ENCODE measurements around the gene PPP4R1. TPM values are rescaled to one million over a fixed set of nuclear protein-coding genes. Genes with fewer than 3 reads are reported as not detected.

The PPP4R1 gene
- polyA plus RNA-seq, 1 of the 3 experiments (the other 2 are of a cell fraction) = 53.4 TPM

GRCh38 chr18:9577361-9577760 is 37.0 kb downstream of the PPP4R1 start:
- peaks cover 20% of the 10 kb centered on the region for H3F3A ChIP-seq (replicated peaks; ENCODE audit: insufficient read depth)
- H4K20me1 ChIP-seq (ENCODE audit: insufficient read depth) = no peaks in the 10 kb centered on the region
- DNase-seq = no peak
- CTCF ChIA-PET = no interaction called here
- H3K9me3 ChIP-seq = no peaks in the 10 kb centered on the region
- no peak overlapping the region for H2AFZ ChIP-seq (ENCODE audit: low read depth)
- 88% methylated on average over 9 of the region's 9 CpGs for WGBS (ENCODE audit: low lambda C conversion rate)
- H3K4me2 ChIP-seq = no peak overlapping the region
- TF ChIP-seq MEF2A (IDR thresholded peaks at IDR 0.05; ENCODE audit: borderline replicate concordance, low read depth) (no peak), RCOR1 (IDR thresholded peaks at IDR 0.05; ENCODE audit: low read length) (no peak), NFIC (IDR thresholded peaks at IDR 0.05; ENCODE audit: borderline replicate concordance) (no peak), TEAD4 (IDR thresholded peaks at IDR 0.05; ENCODE audit: borderline replicate concordance, insufficient read depth) (no peak), FOXM1 (IDR thresholded peaks at IDR 0.05; ENCODE audit: low read depth) (no peak), CTCF (IDR thresholded peaks at IDR 0.05) (no peak), POLR2AphosphoS5 (IDR thresholded peaks at IDR 0.05; ENCODE audit: low read depth, low read length) (no peak), SMC3 (IDR thresholded peaks at IDR 0.05; ENCODE audit: low read depth, low read length) (no peak), USF2 (IDR thresholded peaks at IDR 0.05; ENCODE audit: borderline replicate concordance, low read depth, low read length) (no peak)
- TF ChIP-seq, protein P1, sequence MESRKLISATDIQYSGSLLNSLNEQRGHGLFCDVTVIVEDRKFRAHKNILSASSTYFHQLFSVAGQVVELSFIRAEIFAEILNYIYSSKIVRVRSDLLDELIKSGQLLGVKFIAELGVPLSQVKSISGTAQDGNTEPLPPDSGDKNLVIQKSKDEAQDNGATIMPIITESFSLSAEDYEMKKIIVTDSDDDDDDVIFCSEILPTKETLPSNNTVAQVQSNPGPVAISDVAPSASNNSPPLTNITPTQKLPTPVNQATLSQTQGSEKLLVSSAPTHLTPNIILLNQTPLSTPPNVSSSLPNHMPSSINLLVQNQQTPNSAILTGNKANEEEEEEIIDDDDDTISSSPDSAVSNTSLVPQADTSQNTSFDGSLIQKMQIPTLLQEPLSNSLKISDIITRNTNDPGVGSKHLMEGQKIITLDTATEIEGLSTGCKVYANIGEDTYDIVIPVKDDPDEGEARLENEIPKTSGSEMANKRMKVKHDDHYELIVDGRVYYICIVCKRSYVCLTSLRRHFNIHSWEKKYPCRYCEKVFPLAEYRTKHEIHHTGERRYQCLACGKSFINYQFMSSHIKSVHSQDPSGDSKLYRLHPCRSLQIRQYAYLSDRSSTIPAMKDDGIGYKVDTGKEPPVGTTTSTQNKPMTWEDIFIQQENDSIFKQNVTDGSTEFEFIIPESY (IDR thresholded peaks at IDR 0.05; ENCODE audit: borderline replicate concordance, low read depth) = no peak
- no peak overlapping the region for H3K27ac ChIP-seq (ENCODE audit: low read depth in 2 of 2, low read length in 1 of 2)
- no peak overlapping the region for H3K9ac ChIP-seq
- POLR2A ChIA-PET = no interaction called here
- H3K79me2 ChIP-seq (ENCODE audit: insufficient read depth) = peaks cover 51% of the 10 kb centered on the region
- H3K4me3 ChIP-seq (ENCODE audit: low read depth in 2 of 2, low read length in 1 of 2) = no peak overlapping the region
- H3K27me3 ChIP-seq (ENCODE audit: insufficient read depth) = no peaks in the 10 kb centered on the region
- H3K36me3 ChIP-seq (replicated peaks in 1 of 2; ENCODE audit: control insufficient read depth in 1 of 2, insufficient read depth in 2 of 2, low read length in 1 of 2) = peaks cover 66 to 91% of the 10 kb centered on the region in 2 experiments
- no peaks in the 10 kb centered on the region for H3K4me1 ChIP-seq (ENCODE audit: control insufficient read depth in 1 of 2, insufficient read depth in 2 of 2, low read depth in 1 of 2, low read length in 1 of 2)
- no peaks in the 10 kb centered on the region for H3K9me2 ChIP-seq

- POLR2A ChIA-PET = no interaction called here
Observed at GRCh38 chr18:9575558-9575957, 38.8 kb downstream of the PPP4R1 start.

More at GRCh38 chr18:9575558-9575957, 38.8 kb downstream of the PPP4R1 start:
- Histone ChIP-seq H3F3A (replicated peaks; ENCODE audit: insufficient read depth) (peaks cover 16% of the 10 kb centered on the region), H2AFZ (ENCODE audit: low read depth) (no peak overlapping the region), H3K4me2 (no peak overlapping the region), H3K9ac (no peak overlapping the region), H3K9me3 (no peaks in the 10 kb centered on the region), H3K27me3 (ENCODE audit: insufficient read depth) (no peaks in the 10 kb centered on the region), H3K4me1 (ENCODE audit: control insufficient read depth in 1 of 2, insufficient read depth in 2 of 2, low read depth in 1 of 2, low read length in 1 of 2) (no peaks in the 10 kb centered on the region), H4K20me1 (ENCODE audit: insufficient read depth) (no peaks in the 10 kb centered on the region), H3K9me2 (no peaks in the 10 kb centered on the region), H3K79me2 (ENCODE audit: insufficient read depth) (peaks cover 33% of the 10 kb centered on the region; the same call in 1 of the 2 replicates), H3K4me3 (ENCODE audit: low read depth in 2 of 2, low read length in 1 of 2) (no peak overlapping the region), H3K27ac (ENCODE audit: low read depth in 2 of 2, low read length in 1 of 2) (no peak overlapping the region), H3K36me3 (replicated peaks in 1 of 2; ENCODE audit: control insufficient read depth in 1 of 2, insufficient read depth in 2 of 2, low read length in 1 of 2) (peaks cover 66 to 88% of the 10 kb centered on the region in 2 experiments)
- CTCF ChIA-PET = interaction anchor here (0.7 to 1.7 kb wide), 14 partner anchors 8 to 375 kb away, joined by 3 to 5 read pairs (median 3); no protein-coding TSS in a partner anchor
- peak; percentile 42 for DNase-seq
- 81% methylated on average over 5 of the region's 5 CpGs for WGBS (ENCODE audit: low lambda C conversion rate)
- TF ChIP-seq TCF12 (IDR thresholded peaks at IDR 0.05) (no peak), FOXJ3 (CRISPR knock-in tag; IDR thresholded peaks at IDR 0.05) (no peak), SMC3 (IDR thresholded peaks at IDR 0.05; ENCODE audit: low read depth, low read length) (peak; percentile 23; the same call in 1 of the 2 replicates), RAD21 (IDR thresholded peaks at IDR 0.05; ENCODE audit: low read length) (peak; percentile 66)
